ENCODE measurements around the gene DCTN5. TPM values are rescaled to one million over a fixed set of nuclear protein-coding genes. Genes with fewer than 3 reads are reported as not detected.

DCTN5 gene
- total RNA-seq, 4 donors from 2014 or later: 22.9 to 34.4 (median 24.8) TPM

DNA sequence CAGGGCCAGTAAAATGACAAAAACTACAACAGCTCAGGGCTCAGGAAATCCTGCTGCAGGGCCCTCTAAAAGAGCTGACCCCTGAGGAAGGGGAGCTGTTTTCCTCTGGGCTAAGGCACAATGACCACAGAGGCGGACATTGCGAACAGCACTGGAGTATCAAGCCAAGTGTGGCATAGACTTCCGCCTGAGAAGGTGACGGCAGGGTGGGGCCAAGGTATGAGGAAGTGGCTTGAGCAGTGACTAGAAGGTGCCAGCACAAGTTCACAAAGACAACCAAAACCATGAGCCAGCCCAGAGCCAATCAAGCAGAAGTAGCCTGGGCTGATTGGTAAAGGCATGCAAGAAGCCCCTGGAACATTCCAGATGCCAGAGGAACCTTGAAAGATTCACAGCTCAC, 57.8 kb downstream of the DCTN5 start:
- no peaks in the 10 kb centered on the region for H3K27me3 ChIP-seq

DNA sequence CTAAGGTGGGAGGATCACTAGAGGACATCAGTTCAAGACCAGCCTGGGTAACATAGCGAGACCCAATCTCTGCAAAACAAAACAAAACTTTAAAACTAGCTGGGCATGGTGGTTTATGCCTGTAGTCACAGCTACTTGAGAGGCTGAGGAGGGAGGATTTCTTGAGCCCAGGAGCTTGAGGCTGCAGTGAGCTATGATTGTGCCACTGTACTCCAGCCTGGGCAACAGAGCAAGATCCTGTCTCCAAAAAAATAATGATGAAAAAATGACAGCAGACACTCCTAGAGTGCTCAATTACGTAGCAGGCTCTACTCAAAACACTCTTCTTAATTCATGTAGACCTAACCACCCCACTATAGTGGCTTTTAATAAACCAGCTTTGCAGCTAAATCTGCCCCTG, 58.8 kb downstream of the DCTN5 start:
- no peaks in the 10 kb centered on the region for H3K36me3 ChIP-seq
- H3K4me3 ChIP-seq: no peak overlapping the region
- DNase-seq (no peak), ATAC-seq (no peak)
- intact Hi-C loops (cut with DNase I; ENCODE audit: low total_unique reads) (no loop called here), in situ Hi-C loops (cut with MboI; ENCODE audit: low sequenced_read_pairs in 4 of 4) (no loop called here)
- no peaks in the 10 kb centered on the region for H3K4me1 ChIP-seq
- no peak overlapping the region for H3K27ac ChIP-seq
- H3K27me3 ChIP-seq: no peaks in the 10 kb centered on the region
- TF ChIP-seq, protein P1, sequence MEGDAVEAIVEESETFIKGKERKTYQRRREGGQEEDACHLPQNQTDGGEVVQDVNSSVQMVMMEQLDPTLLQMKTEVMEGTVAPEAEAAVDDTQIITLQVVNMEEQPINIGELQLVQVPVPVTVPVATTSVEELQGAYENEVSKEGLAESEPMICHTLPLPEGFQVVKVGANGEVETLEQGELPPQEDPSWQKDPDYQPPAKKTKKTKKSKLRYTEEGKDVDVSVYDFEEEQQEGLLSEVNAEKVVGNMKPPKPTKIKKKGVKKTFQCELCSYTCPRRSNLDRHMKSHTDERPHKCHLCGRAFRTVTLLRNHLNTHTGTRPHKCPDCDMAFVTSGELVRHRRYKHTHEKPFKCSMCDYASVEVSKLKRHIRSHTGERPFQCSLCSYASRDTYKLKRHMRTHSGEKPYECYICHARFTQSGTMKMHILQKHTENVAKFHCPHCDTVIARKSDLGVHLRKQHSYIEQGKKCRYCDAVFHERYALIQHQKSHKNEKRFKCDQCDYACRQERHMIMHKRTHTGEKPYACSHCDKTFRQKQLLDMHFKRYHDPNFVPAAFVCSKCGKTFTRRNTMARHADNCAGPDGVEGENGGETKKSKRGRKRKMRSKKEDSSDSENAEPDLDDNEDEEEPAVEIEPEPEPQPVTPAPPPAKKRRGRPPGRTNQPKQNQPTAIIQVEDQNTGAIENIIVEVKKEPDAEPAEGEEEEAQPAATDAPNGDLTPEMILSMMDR (IDR thresholded peaks at IDR 0.05 in 4 of 5, conservative IDR thresholded peaks at IDR 0.05 in 1 of 5): no peak
- no peak for TF ChIP-seq POLR2A (IDR thresholded peaks at IDR 0.05)
- H3K9me3 ChIP-seq: no peaks in the 10 kb centered on the region

More for the DNA sequence above, 57.8 kb downstream of the DCTN5 start:
- TF ChIP-seq, protein P1 (IDR thresholded peaks at IDR 0.05 in 4 of 5, conservative IDR thresholded peaks at IDR 0.05 in 1 of 5): no peak
- TF ChIP-seq POLR2A (IDR thresholded peaks at IDR 0.05): no peak
- no peak overlapping the region for H3K27ac ChIP-seq
- no peaks in the 10 kb centered on the region for H3K4me1 ChIP-seq
- no peak overlapping the region for H3K4me3 ChIP-seq
- H3K36me3 ChIP-seq: no peaks in the 10 kb centered on the region
- ATAC-seq (no peak), DNase-seq (no peak)
- in situ Hi-C loops (cut with MboI; ENCODE audit: low sequenced_read_pairs in 4 of 4): no loop called here
- intact Hi-C loops (cut with DNase I; ENCODE audit: low total_unique reads): no loop called here
- H3K9me3 ChIP-seq: no peaks in the 10 kb centered on the region

DNA sequence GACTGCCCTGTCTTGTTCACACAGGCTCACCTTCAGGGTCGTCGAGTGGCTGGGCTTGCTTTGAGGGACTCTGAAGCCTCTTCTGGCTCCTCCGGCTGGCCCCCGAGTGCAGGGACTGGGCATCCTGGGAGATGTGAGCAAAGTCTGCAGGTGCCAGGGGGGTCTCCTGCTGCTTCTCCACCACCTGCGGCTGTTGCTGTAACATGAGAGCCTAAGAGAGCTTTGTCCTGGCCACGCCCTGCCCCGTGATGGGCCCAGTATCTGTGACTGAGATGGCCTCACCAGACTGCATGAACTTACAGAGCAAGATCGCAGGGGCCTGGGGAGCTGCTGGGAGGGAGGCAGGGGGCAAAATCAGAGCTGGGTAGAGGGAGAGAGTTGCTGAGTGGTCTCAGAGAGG, 59.2 kb downstream of the DCTN5 start:
- no peaks in the 10 kb centered on the region for H3K36me3 ChIP-seq
- in situ Hi-C loops (cut with MboI; ENCODE audit: low sequenced_read_pairs in 4 of 4) (no loop called here), intact Hi-C loops (cut with DNase I; ENCODE audit: low total_unique reads) (no loop called here)
- H3K27ac ChIP-seq: no peak overlapping the region
- TF ChIP-seq, protein P1 (IDR thresholded peaks at IDR 0.05 in 4 of 5, conservative IDR thresholded peaks at IDR 0.05 in 1 of 5): no peak
- TF ChIP-seq POLR2A (IDR thresholded peaks at IDR 0.05): no peak
- H3K9me3 ChIP-seq: no peaks in the 10 kb centered on the region
- no peaks in the 10 kb centered on the region for H3K27me3 ChIP-seq
- no peak overlapping the region for H3K4me3 ChIP-seq
- H3K4me1 ChIP-seq: no peaks in the 10 kb centered on the region
- DNase-seq (no peak), ATAC-seq (no peak)

DNA sequence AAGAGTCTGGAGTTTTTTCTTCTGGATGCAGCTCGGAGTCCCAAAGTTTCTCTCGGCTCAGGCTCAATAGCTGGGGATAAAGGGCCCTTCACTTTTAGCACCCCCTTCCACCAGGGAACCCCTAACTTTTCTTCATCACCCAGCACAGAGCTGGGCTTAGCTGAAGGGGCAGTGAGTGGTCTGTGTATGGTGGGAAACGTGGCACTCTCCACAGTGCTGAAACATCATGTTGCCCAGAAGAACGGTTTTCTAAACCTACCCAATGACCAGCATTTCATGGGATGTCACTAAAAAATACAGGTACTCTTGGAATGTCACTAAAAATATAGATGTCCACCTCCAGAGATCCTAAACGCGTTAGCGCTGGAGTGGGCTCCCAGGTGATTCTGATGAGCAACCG, 59.8 kb downstream of the DCTN5 start:
- no peaks in the 10 kb centered on the region for H3K9me3 ChIP-seq
- TF ChIP-seq POLR2A (IDR thresholded peaks at IDR 0.05): no peak
- TF ChIP-seq, protein P1 (IDR thresholded peaks at IDR 0.05 in 4 of 5, conservative IDR thresholded peaks at IDR 0.05 in 1 of 5): no peak
- intact Hi-C loops (cut with DNase I; ENCODE audit: low total_unique reads) (no loop called here), in situ Hi-C loops (cut with MboI; ENCODE audit: low sequenced_read_pairs in 4 of 4) (no loop called here)
- no peaks in the 10 kb centered on the region for H3K4me1 ChIP-seq
- H3K27ac ChIP-seq: no peak overlapping the region
- no peaks in the 10 kb centered on the region for H3K36me3 ChIP-seq
- ATAC-seq (no peak), DNase-seq (no peak)
- H3K4me3 ChIP-seq: no peak overlapping the region
- no peaks in the 10 kb centered on the region for H3K27me3 ChIP-seq

- in situ Hi-C loops (cut with MboI; ENCODE audit: low sequenced_read_pairs in 4 of 4): no loop called here
- Histone ChIP-seq H3K27me3 (no peaks in the 10 kb centered on the region), H3K4me3 (no peak overlapping the region), H3K27ac (no peak overlapping the region), H3K4me1 (no peaks in the 10 kb centered on the region), H3K9me3 (no peaks in the 10 kb centered on the region), H3K36me3 (no peaks in the 10 kb centered on the region)
- intact Hi-C loops (cut with DNase I; ENCODE audit: low total_unique reads): no loop called here
- TF ChIP-seq, protein P1 (IDR thresholded peaks at IDR 0.05 in 4 of 5, conservative IDR thresholded peaks at IDR 0.05 in 1 of 5): no peak
- TF ChIP-seq POLR2A (IDR thresholded peaks at IDR 0.05): no peak
- DNase-seq: no peak
- no peak for ATAC-seq
Measured at GRCh38 chr16:23702951-23703350, 61.7 kb downstream of the DCTN5 start.

Measured in gastrocnemius medialis (tissue), 4 donors.